GM19452 (cell line): ENCODE data around the gene XRCC4.
"Not testable (repeated sequence)": the region's sequence is repeated elsewhere in the genome, so short reads cannot be mapped to it uniquely, and the experiment has no call there.

Experiments used
- ATAC-seq: cut with Tn5 transposase; IDR thresholded peaks from one replicate; pipeline ENCODE4 v1.9.1; 2021; ENCODE audit not compliant: unreplicated experiment

XRCC4 gene

GRCh38 chr5:83115816-83116215 lies 38.5 kb downstream of the XRCC4 start:
- ATAC-seq = no peak

GRCh38 chr5:83118471-83118870 lies 41.1 kb downstream of the XRCC4 start:
- ATAC-seq = no peak

GRCh38 chr5:83118976-83119375 lies 41.6 kb downstream of the XRCC4 start:
- ATAC-seq = no peak

GRCh38 chr5:83124593-83124992 lies 47.2 kb downstream of the XRCC4 start:
- no peak for ATAC-seq

- ATAC-seq = no peak
Observed at GRCh38 chr5:83125560-83125959, 48.2 kb downstream of the XRCC4 start.

- no peak for ATAC-seq
Observed at GRCh38 chr5:83126501-83126900, 49.2 kb downstream of the XRCC4 start.

- no peak for ATAC-seq
Observed at GRCh38 chr5:83133797-83134196, 56.5 kb downstream of the XRCC4 start.

GRCh38 chr5:83142526-83142925 lies 65.2 kb downstream of the XRCC4 start:
- ATAC-seq = no peak

- ATAC-seq = no peak
Observed at GRCh38 chr5:83145241-83145640, 67.9 kb downstream of the XRCC4 start.

GRCh38 chr5:83145882-83146331 lies 68.6 kb downstream of the XRCC4 start:
- ATAC-seq = no peak

GRCh38 chr5:83146441-83146840 lies 69.1 kb downstream of the XRCC4 start:
- no peak for ATAC-seq

- no peak for ATAC-seq
Observed at GRCh38 chr5:83147593-83147992, 70.2 kb downstream of the XRCC4 start.

- ATAC-seq = no peak
Observed at GRCh38 chr5:83148370-83148769, 71.0 kb downstream of the XRCC4 start.

- no peak for ATAC-seq
Observed at GRCh38 chr5:83149671-83150070, 72.3 kb downstream of the XRCC4 start.

GRCh38 chr5:83151821-83152220 lies 74.5 kb downstream of the XRCC4 start:
- ATAC-seq = no peak

GRCh38 chr5:83152996-83153395 lies 75.6 kb downstream of the XRCC4 start:
- not testable (repeated sequence) for ATAC-seq

GRCh38 chr5:83156001-83156400 lies 78.7 kb downstream of the XRCC4 start:
- ATAC-seq = no peak

- ATAC-seq = no peak
Observed at GRCh38 chr5:83157163-83157562, 79.8 kb downstream of the XRCC4 start.

- ATAC-seq = no peak
Observed at GRCh38 chr5:83162601-83163000, 85.3 kb downstream of the XRCC4 start.

- no peak for ATAC-seq
Observed at GRCh38 chr5:83167538-83167937, 90.2 kb downstream of the XRCC4 start.

- no peak for ATAC-seq
Observed at GRCh38 chr5:83169571-83170337, 92.4 kb downstream of the XRCC4 start.

- ATAC-seq = no peak
Observed at GRCh38 chr5:83172011-83172410, 94.7 kb downstream of the XRCC4 start.

- no peak for ATAC-seq
Observed at GRCh38 chr5:83172655-83173054, 95.3 kb downstream of the XRCC4 start.
